Activated naive CD4-positive, alpha-beta T cell treated with anti-CD3 and anti-CD28 coated beads, Interleukin-2, amount 50 U/mL, for 24 hours (primary cell): ENCODE measurements around the gene GATA2.
A peak's percentile ranks its signal among the peaks of the same experiment; 100 is the strongest.

ENCODE experiments used
- H3K27ac Mint-ChIP-seq: one replicate; pipeline ENCODE4 v1.8.0; 2021; ENCODE audit warnings: mild to moderate bottlenecking, mixed read lengths
- H3K27me3 Mint-ChIP-seq: one replicate; pipeline ENCODE4 v1.8.0; 2021; ENCODE audit warnings: mixed read lengths
- H3K36me3 Mint-ChIP-seq: one replicate; pipeline ENCODE4 v1.8.0; 2021; ENCODE audit warnings: mixed read lengths
- H3K4me1 Mint-ChIP-seq: one replicate; pipeline ENCODE4 v1.8.0; 2021; ENCODE audit warnings: mixed read lengths
- H3K4me3 Mint-ChIP-seq: one replicate; pipeline ENCODE4 v1.8.0; 2021; ENCODE audit warnings: mild to moderate bottlenecking, mixed read lengths
- H3K9me3 Mint-ChIP-seq: one replicate; pipeline ENCODE4 v1.8.0; 2021; ENCODE audit warnings: mixed read lengths

Gene GATA2

DNA sequence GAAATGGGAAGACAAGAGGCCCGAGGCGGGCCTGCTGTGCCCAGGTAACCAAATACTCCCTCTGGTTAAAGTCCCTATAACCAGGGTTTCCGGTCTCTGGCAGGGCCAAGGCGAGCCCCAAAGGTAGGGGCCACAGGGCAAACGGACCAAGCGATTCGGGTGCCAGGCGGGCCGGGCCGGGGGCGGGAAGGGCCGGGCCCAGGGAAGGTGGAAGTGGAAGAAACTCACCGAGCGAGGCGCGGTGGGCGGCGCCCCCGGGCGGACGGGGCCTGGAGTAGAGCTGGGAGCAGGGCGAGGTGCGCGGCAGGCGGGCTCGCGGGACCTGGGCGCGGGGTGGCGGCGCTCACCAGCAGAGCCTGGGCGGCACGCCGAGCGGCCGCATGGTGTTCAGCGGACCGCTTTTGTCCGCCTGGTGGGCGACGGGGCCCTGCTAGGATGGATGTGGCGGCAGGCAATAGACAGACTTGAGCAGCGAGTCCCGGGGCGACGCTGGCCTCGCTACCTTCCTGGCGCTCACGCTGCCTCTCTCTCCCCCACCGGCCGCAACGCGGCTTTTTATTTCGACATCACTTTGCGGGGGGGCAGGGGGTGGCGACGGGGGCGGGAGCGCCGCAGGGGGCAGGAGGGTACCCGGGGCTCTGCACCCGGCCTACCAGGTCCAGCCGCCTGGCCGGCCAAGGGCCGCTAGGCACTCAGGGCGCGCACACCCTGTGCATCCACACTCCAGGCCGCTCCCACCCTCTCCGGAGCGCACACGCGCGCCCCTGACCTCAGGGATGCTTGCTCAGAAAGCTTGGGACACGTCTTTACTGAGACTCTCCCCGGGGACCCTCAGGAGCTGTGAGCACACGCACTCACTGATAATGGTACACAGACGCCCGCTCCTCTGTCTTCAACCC lies at the start of gene GATA2:
Gene GATA2, minus strand, starts transcription at position 531 of the 899 bp plus-strand sequence. CDS start 6,170 bp downstream, outside the sequence.
- H3K4me3 Mint-ChIP-seq: peak within 1 kb of the TSS; percentile 55
- H3K27ac Mint-ChIP-seq: no peak within 1 kb of the TSS
- no peaks in the 10 kb centered on the region for H3K9me3 Mint-ChIP-seq

DNA sequence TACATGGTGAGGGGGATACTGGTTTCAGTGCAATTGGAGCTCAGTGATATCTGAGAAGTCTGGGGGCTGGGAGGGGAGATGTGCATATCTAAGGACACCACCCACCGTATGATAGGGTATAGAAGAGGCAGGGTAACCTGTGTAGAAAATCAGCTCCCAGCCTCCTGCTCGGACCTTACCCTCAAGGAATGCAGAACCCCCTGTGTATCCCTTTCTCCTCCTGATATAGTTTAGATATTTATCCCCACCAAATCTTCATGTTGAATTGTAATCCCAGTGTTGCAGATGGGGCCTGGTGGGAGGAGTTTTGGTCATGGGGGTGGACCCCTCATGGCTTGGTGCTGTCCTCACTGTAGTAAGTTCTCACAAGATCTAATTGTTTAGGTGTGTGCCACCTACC lies 48.2 kb upstream of the GATA2 start:
- H3K27me3 Mint-ChIP-seq: peaks cover 26% of the 10 kb centered on the region
- H3K27ac Mint-ChIP-seq: no peak overlapping the region
- peaks cover 12% of the 10 kb centered on the region for H3K9me3 Mint-ChIP-seq
- H3K4me1 Mint-ChIP-seq: no peaks in the 10 kb centered on the region
- H3K4me3 Mint-ChIP-seq: no peak overlapping the region
- H3K36me3 Mint-ChIP-seq: peaks cover 5% of the 10 kb centered on the region

More for the DNA sequence above, at the start of gene GATA2:
- Mint-ChIP-seq H3K36me3 (no peaks in the 10 kb centered on the region), H3K4me1 (peaks cover 19% of the 10 kb centered on the region), H3K27me3 (peaks cover 40% of the 10 kb centered on the region)

DNA sequence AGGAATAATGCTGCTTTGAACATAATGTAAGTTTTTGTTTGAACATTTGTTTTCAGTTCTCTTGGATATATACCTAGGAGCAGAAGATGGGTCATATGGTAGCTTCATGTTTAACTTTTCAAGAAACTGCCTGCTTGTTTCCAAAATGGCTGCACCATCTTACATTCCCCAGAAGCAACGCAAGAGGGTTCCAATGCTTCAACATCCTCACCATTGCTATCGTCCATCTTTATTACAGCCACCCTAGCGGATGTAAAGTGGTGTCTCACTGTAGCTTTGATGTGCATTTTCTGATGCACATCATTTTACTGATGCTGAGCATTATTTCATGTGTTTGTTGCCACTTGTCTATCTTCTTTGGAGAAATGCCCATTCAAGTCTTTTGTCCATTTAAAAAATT lies 46.4 kb upstream of the GATA2 start:
- H3K27ac Mint-ChIP-seq: no peak overlapping the region
- peaks cover 36% of the 10 kb centered on the region for H3K27me3 Mint-ChIP-seq
- no peaks in the 10 kb centered on the region for H3K4me1 Mint-ChIP-seq
- peaks cover 5% of the 10 kb centered on the region for H3K36me3 Mint-ChIP-seq
- peaks cover 12% of the 10 kb centered on the region for H3K9me3 Mint-ChIP-seq
- H3K4me3 Mint-ChIP-seq: no peak overlapping the region

DNA sequence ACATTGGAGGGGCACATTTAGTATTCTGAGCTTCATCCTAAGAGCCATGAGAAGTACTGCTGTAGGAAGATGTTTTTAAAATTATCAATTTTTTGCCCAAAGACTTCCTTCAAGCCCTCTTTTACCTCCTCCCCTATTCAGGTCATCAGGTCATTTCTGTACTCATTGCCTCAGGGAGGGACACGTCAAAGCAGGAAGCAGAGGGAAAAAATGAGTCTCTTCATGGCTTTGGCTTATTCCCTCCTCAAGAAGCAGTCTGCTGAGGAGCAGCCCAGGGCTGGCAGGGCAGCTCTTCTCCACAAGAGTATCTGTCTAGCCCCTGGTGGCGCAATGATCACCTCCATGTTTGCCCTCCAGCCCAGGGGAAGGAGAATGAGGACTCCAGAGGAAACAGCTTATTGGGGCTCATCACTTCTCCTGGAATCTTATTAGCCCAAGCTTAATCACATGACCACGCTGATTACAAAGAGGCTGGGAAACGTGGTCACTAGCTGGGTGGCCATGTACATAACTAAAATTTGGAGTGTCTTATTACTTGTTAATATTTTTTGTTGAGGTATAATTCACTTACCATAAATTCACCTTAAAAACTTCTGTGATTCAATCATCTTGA lies 44.2 kb upstream of the GATA2 start:
- Mint-ChIP-seq H3K27ac (no peak overlapping the region), H3K27me3 (peaks cover 36% of the 10 kb centered on the region), H3K9me3 (no peaks in the 10 kb centered on the region), H3K36me3 (no peaks in the 10 kb centered on the region), H3K4me3 (no peak overlapping the region), H3K4me1 (no peaks in the 10 kb centered on the region)

DNA sequence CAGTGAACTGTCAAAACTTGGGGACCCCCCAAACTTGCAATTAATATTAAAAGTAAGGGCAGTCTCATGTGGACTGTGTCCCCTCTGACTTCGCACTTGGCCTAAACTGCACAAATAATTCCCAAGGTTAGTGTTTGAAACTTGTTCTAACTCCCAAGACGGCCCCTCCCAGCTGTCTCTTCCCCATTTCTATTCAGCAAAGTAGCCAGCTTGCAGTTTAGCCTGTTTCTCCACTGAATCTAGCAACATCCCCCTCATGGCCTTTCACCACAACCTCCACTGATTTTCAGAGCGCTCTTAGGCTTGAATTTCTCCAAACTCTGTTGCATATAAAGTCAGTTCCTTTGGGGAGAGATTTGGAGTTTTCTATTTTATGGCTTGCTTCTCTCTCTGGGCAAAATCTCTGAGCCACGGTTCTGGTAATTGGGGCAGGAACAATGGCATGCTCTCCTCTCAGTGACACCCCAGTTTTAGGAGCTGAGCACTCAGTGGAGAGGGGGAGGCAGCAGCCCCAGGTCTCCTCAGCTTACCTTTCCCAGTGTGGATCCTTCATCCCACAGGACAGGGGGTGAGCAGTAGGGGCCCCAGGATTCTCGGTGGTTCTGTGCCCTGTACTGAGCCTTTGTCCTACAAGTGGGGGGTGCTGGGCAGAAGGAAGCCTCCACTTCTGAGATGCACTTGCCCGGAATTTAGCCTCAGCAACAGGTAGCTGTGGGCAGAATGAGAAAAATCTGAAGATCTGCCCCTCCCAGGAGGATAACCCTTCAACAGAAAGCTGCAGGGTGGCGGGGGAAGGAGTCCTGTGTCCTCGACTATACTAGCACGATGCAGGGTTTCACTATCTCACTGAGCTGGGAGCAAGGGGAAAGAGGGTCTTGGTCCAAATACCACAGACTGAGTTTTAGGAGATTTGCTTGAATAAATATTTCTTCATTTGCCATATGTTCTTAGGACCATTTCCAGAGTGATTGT lies 39.3 kb upstream of the GATA2 start:
- Mint-ChIP-seq H3K36me3 (no peaks in the 10 kb centered on the region), H3K4me3 (no peak overlapping the region), H3K27me3 (peaks cover 40% of the 10 kb centered on the region), H3K27ac (no peak overlapping the region), H3K9me3 (peaks cover 3% of the 10 kb centered on the region), H3K4me1 (no peaks in the 10 kb centered on the region)

DNA sequence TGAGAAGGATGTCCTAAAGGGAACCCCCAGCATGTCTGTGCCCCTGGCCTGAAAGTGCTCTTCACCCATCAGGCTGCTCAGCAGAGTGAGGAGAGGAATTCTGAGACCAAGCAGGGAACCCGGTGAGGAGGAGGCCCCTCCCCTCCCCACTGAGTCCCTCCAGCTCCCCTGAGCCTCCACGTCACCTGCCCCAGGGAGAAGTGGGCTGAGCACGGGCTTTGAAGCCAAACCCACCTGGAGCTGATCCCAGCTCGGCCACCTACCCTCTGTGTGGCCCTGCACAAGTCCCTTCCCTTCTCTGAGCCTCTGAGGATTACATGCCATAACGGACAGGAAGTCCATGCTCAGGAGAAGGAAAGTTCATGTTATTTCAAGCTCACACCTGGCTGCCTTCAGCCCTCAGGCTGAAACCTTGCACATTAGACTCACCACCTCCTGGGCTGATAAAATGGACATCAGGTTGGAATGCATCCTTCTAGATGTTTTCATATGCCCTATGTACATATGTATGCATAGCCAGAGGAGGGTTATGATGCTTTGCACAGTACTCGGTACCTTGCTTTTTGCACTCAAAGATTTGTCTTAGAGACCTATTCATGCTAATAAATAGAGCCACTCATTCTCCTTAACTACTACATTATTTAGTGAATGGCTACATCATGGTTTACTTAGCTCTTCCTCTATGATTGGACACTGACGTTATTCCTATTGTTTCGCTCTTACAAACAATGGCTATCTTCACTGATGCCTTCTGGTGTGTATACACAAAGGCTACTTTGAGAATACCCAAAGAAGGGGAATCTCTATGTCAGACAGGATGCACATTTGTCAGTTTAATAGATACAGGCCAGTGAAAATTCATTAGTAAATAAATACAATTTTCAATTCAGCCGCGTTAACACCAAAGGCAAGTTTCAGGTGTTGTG lies 31.6 kb upstream of the GATA2 start:
- Mint-ChIP-seq H3K9me3 (peaks cover 5% of the 10 kb centered on the region), H3K27ac (no peak overlapping the region), H3K4me1 (no peaks in the 10 kb centered on the region), H3K27me3 (peaks cover 10% of the 10 kb centered on the region), H3K36me3 (no peaks in the 10 kb centered on the region), H3K4me3 (no peak overlapping the region)

DNA sequence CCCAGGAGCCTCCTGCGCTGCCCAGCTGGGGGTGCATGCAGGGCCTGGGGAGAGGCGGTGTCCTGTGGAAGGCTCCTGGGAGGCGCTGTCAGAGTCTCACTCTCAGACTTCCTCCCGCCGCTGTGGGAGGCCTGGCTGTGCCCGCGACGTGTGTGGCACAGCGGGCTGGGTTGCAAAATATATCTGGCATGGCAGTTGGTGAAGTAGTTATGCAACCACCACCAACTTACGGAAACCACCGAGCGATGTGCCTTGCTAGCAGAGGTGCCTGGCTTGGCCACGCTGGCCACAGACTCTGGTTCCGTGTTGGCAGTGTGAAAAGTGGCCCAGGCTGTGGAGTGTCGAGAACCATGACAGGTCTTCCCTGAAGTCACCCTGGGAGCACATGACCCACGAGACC lies 30.6 kb upstream of the GATA2 start:
- Mint-ChIP-seq H3K4me1 (no peaks in the 10 kb centered on the region), H3K9me3 (peaks cover 5% of the 10 kb centered on the region), H3K27ac (no peak overlapping the region), H3K27me3 (peaks cover 11% of the 10 kb centered on the region), H3K36me3 (no peaks in the 10 kb centered on the region), H3K4me3 (no peak overlapping the region)

DNA sequence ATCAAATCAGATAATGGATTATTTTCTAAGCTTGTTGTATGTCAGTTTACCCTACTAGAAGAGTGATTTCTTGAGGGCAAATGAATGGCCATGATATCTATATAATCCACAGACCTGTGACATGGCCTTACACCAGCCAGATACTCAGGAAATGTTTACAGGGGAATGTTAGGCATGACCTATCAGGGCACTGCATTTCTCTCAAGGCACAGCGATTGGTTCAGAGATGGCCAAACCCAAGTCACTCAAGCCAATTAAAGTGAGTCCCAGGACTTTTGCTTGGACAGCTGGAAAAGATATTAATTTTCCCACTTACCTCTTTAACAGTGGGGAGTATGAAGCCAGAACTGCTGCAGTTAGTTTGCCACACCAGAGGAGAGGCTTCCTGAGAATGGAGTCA lies 28.7 kb upstream of the GATA2 start:
- Mint-ChIP-seq H3K9me3 (no peaks in the 10 kb centered on the region), H3K4me3 (no peak overlapping the region)

DNA sequence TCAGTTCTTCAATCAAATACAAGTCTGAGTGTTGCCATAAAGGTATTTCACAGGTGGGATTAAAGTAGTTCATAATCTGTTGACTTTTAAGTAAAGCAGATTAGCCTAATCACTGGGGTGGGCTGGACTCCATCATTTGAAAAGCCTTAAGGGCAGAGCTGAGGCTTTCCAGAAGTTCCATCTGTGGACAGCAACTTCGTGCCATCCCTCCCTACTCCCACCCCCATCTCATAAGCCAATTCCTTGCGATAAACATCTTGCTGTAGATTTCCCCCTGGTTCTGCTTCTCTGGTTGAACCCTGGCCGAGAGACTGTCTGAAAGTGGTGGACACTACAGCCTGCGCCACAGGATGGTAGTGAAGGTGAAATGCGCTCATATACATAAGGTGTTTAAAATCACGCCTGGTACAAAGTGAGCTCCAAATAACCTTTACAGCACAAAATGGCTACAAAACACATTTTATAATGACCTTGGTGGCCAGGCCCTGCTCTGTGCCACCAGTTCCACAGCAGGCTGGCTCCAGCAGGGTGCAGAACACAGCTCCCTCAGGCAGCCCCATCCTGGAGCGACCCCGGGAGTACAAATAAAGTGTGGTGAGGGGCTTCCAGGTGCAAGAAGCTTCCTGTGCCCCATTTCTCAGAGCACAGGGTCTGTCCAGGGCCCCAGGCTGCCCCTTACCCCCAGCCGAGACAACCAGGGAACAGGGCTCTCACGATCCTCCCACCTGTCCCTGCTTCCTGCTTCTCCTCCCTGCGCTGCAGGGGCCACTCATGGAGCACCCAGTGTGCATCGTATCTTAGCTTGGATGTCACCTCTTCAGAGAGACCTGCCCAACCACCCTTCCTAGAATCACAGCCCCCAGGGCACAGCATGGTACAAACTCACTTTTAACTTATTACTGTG lies 25.8 kb upstream of the GATA2 start:
- Mint-ChIP-seq H3K4me3 (no peak overlapping the region), H3K27me3 (peaks cover 24% of the 10 kb centered on the region), H3K27ac (no peak overlapping the region), H3K36me3 (no peaks in the 10 kb centered on the region), H3K9me3 (peaks cover 7% of the 10 kb centered on the region), H3K4me1 (no peaks in the 10 kb centered on the region)

More for the DNA sequence above, 28.7 kb upstream of the GATA2 start:
- peaks cover 8% of the 10 kb centered on the region for H3K27me3 Mint-ChIP-seq
- H3K4me1 Mint-ChIP-seq: no peaks in the 10 kb centered on the region
- no peaks in the 10 kb centered on the region for H3K36me3 Mint-ChIP-seq
- H3K27ac Mint-ChIP-seq: no peak overlapping the region

DNA sequence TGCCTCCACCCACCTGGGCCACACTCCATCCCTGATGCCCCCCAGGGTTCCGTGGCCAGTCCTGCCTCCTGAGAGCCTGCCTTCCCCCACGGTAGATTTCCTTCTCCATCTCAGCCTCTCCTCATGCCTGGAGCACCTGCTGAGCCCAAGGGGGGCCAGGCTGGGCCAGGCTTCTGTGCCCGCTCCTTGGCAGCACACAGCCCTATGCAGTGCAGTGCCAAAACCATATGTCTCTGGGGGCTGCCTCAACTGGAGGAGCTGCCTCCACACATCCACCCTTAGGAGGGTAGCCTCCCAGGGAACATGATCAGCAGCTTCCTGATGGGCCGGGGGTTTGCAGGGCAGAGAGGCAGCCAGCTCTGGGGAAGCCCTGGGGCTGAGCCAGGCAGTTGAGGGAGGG lies 24.6 kb upstream of the GATA2 start:
- H3K9me3 Mint-ChIP-seq: peaks cover 13% of the 10 kb centered on the region
- H3K27ac Mint-ChIP-seq: no peak overlapping the region
- H3K4me1 Mint-ChIP-seq: no peaks in the 10 kb centered on the region
- H3K27me3 Mint-ChIP-seq: peaks cover 29% of the 10 kb centered on the region
- no peak overlapping the region for H3K4me3 Mint-ChIP-seq
- H3K36me3 Mint-ChIP-seq: peaks cover 1% of the 10 kb centered on the region

DNA sequence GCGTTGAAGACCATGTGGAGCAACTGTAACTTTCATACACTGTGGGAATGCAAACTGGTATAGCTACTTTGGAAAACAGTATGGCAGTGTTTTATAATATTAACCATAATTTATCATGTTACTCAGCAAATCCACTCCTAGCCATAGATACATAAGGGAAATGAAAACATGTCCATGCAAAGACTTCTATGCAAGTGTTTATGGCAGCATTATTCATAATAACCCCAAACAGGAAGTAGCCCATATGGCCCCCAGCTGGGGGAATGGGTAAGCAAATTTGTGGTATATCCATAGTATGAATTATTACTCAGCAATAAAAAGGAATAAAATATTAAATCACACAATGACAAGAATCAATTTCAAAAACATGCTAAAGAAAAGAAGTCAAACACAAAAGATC lies 23.0 kb upstream of the GATA2 start:
- Mint-ChIP-seq H3K9me3 (peaks cover 13% of the 10 kb centered on the region), H3K27ac (no peak overlapping the region), H3K27me3 (peaks cover 32% of the 10 kb centered on the region), H3K4me3 (no peak overlapping the region), H3K4me1 (no peaks in the 10 kb centered on the region), H3K36me3 (peaks cover 1% of the 10 kb centered on the region)

DNA sequence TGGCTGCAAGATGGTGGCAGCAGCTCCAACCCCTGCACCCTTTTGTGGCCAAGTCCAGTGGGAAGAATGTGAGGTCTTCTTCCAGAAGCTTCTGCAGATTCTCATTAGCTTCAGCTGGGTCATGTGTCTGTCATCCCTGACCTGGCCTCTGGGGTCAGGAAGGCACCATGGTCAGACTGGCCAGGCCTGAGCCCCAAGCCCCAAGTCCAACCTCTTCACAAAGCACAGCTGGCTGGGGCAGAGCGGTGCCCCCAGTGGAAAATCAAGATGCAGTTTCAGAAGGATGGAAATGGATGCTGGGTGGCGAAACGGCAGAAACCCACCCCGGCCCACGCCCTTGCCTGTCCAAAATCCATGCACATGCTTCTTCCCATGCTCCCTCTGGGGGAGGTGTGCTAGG lies 15.9 kb upstream of the GATA2 start:
- no peak overlapping the region for H3K4me3 Mint-ChIP-seq
- H3K27ac Mint-ChIP-seq: no peak overlapping the region
- H3K9me3 Mint-ChIP-seq: peaks cover 6% of the 10 kb centered on the region
- peaks cover 1% of the 10 kb centered on the region for H3K36me3 Mint-ChIP-seq
- no peaks in the 10 kb centered on the region for H3K4me1 Mint-ChIP-seq
- H3K27me3 Mint-ChIP-seq: peaks cover 24% of the 10 kb centered on the region

DNA sequence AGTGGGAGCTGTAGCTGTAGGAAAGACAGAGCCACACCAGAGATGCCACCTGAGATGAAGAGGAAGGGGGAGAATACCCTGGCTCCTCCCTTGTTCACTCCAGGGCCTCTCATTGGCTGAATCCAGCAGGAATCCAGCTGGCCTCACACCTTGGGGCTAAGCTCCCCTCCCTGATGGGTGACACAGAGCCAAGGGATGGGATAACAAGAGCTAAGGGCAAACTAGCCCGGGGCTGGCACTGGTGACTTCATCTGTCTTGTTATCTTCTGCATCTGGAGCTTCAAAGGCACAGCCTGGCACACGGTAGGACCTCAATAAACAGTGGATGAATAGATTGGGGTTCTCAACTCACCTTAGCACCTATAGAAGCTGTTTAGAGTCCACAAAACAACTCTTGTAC lies 13.8 kb upstream of the GATA2 start:
- Mint-ChIP-seq H3K27ac (no peak overlapping the region), H3K27me3 (peaks cover 17% of the 10 kb centered on the region), H3K36me3 (no peaks in the 10 kb centered on the region), H3K9me3 (no peaks in the 10 kb centered on the region), H3K4me1 (no peaks in the 10 kb centered on the region), H3K4me3 (no peak overlapping the region)

DNA sequence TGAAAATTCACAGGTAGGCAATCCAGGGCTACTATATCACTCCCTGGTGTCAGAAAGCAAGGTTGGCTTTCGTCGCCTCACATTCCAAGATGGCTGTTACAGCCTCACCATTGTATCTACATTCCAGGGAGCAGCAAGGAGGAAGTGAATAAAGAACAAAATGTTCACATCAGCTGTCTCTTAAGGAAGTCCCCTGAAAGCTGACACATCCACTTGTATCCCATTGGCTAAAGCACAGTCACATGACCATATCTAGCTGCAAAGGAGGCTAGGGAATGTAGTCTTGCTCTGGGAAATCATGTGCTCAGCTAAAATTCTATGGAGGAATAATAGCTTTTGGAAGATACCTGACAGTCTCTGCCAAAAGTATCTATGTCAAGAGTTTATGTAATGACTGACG lies 12.8 kb upstream of the GATA2 start:
- Mint-ChIP-seq H3K4me3 (no peak overlapping the region), H3K4me1 (no peaks in the 10 kb centered on the region), H3K27ac (no peak overlapping the region), H3K27me3 (peaks cover 15% of the 10 kb centered on the region), H3K36me3 (no peaks in the 10 kb centered on the region), H3K9me3 (no peaks in the 10 kb centered on the region)
